Left ventricle myocardium inferior (tissue), 1 donor: ENCODE data around the gene NUP98. TPM values are rescaled to one million over a fixed set of nuclear protein-coding genes. Genes with fewer than 3 reads are reported as not detected.
A peak's percentile ranks its signal among the peaks of the same experiment; 100 is the strongest.
"Not testable (repeated sequence)": the region's sequence is repeated elsewhere in the genome, so short reads cannot be mapped to it uniquely, and the experiment has no call there.

ENCODE experiments used
- DNase-seq: peaks from one replicate; pipeline ENCODE4 v3.0.0-alpha.2; 2020
- H3K27ac ChIP-seq: fragments of 200-600 bp; replicated peaks from 2 replicates; pipeline ENCODE4 v1.8.0; 2021
- H3K27me3 ChIP-seq: fragments of 200-600 bp; 2 replicates; pipeline ENCODE4 v1.8.0; 2021; ENCODE audit warnings: low read depth
- H3K36me3 ChIP-seq: fragments of 200-600 bp; 2 replicates; pipeline ENCODE4 v1.8.0; 2021
- H3K4me1 ChIP-seq: fragments of 200-600 bp; 2 replicates; pipeline ENCODE4 v1.8.0; 2021
- H3K4me3 ChIP-seq: fragments of 200-600 bp; 2 replicates; pipeline ENCODE4 v1.8.0; 2021; ENCODE audit warnings: mild to moderate bottlenecking, moderate library complexity
- H3K9me3 ChIP-seq: fragments of 200-600 bp; replicated peaks from 2 replicates; pipeline ENCODE4 v1.8.0; 2021
- intact Hi-C: fragments of 100-400 bp; cut with micrococcal nuclease; formaldehyde crosslinking; loops from one replicate; pipeline ENCODE4 v1.11.0; 2022
- total RNA-seq: library from RNA; stranded (reverse); fragmentation: NEBNext Ultra II Directional; extraction: Animal tissue kit (Norgen Biotek cat#: 25700); gene quantifications from one replicate; pipeline ENCODE4 v1.2.1, GENCODE V29; 2021
- TF ChIP-seq, protein P1 (sequence below): fragments of 200-600 bp; IDR thresholded peaks from 2 replicates; pipeline ENCODE4 v1.8.0; 2021; ENCODE audit warnings: antibody characterized with exemption, mild to moderate bottlenecking, borderline replicate concordance
- donor health status: DM: no; HTN: yes; CAD: no; lungs with severe emphysema.

The NUP98 gene
- total RNA-seq, 1 donor from 2014 or later = 37.3 TPM

DNA sequence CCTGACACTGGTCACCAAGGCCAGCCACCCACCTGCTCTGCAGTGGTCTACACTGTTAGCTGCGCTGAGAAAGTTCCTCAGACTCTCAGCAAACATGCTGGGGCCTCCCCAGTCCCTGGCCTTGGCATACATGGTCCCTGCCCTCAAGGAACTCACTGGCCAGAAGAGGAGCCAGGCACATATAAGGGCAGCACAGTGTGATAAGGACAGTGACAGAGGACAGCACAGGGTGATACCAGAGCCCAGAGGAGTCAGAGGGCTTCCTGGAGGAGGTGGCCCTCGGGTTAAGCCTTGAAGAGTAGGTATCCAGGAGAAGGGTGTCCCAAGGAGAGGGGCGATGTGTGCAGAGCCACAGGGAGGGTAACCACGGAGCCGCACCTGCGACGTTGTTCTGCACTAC is 151.8 kb downstream of the NUP98 start:
- peaks cover 39% of the 10 kb centered on the region for H3K4me1 ChIP-seq
- H3K36me3 ChIP-seq = no peaks in the 10 kb centered on the region
- H3K27me3 ChIP-seq = peaks cover 9% of the 10 kb centered on the region
- TF ChIP-seq, protein P1, sequence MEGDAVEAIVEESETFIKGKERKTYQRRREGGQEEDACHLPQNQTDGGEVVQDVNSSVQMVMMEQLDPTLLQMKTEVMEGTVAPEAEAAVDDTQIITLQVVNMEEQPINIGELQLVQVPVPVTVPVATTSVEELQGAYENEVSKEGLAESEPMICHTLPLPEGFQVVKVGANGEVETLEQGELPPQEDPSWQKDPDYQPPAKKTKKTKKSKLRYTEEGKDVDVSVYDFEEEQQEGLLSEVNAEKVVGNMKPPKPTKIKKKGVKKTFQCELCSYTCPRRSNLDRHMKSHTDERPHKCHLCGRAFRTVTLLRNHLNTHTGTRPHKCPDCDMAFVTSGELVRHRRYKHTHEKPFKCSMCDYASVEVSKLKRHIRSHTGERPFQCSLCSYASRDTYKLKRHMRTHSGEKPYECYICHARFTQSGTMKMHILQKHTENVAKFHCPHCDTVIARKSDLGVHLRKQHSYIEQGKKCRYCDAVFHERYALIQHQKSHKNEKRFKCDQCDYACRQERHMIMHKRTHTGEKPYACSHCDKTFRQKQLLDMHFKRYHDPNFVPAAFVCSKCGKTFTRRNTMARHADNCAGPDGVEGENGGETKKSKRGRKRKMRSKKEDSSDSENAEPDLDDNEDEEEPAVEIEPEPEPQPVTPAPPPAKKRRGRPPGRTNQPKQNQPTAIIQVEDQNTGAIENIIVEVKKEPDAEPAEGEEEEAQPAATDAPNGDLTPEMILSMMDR = no peak
- DNase-seq = no peak
- H3K9me3 ChIP-seq = no peaks in the 10 kb centered on the region
- intact Hi-C loops = no loop called here
- peak overlapping the region; percentile 92 for H3K27ac ChIP-seq
- H3K4me3 ChIP-seq = peak overlapping the region; percentile 42

DNA sequence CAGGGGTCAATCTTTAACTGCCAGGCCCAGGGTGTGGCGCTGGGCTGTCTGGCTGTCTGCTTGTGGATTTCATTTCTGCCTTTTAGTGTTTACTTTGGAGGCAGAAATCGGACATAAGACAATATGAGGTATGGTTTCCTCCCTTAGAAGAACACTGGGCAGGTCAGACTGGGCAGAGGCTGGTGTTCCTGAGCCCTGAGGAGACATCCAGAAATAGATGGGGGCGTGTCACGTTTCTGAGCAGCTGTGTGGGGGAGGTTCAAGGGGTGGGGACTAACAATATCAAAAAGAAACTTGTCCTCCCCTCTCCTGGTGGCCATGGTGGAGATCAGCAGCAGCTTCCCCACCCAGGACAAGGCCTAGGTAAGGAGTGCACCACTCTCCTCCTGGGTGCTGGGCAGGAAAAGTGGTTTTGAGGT is 152.5 kb downstream of the NUP98 start, which contains the start of gene ART1:
ART1 (plus strand) TSS at position 312 of the 419 bp plus-strand sequence. CDS start 14,086 bp downstream, outside the sequence.
- TF ChIP-seq, protein P1 = peak; percentile 42
- Histone ChIP-seq H3K4me3 (peak within 1 kb of the TSS; percentile 42), H3K9me3 (no peaks in the 10 kb centered on the region), H3K4me1 (peaks cover 39% of the 10 kb centered on the region), H3K36me3 (no peaks in the 10 kb centered on the region), H3K27me3 (peaks cover 9% of the 10 kb centered on the region), H3K27ac (peak within 1 kb of the TSS; percentile 92)
- intact Hi-C loops = no loop called here
- DNase-seq = peak; percentile 56

- peak overlapping the region; percentile 81 for H3K4me3 ChIP-seq
- peak overlapping the region; percentile 92 for H3K27ac ChIP-seq
- H3K27me3 ChIP-seq, H3K9me3 ChIP-seq, H3K36me3 ChIP-seq, intact Hi-C loops, DNase-seq: not testable (repeated sequence)
- peaks cover 39% of the 10 kb centered on the region for H3K4me1 ChIP-seq
Measured at GRCh38 chr11:3643102-3643546, 154.2 kb downstream of the NUP98 start.

- Histone ChIP-seq H3K9me3 (no peaks in the 10 kb centered on the region), H3K27me3 (peaks cover 4% of the 10 kb centered on the region), H3K4me3 (peak overlapping the region; percentile 81), H3K27ac (peak overlapping the region; percentile 92), H3K36me3 (no peaks in the 10 kb centered on the region), H3K4me1 (peaks cover 39% of the 10 kb centered on the region)
- TF ChIP-seq, protein P1 = no peak
- intact Hi-C loops = no loop called here
- peak; percentile 87 for DNase-seq
Measured at GRCh38 chr11:3642071-3642951, 155.0 kb downstream of the NUP98 start.

- peaks cover 39% of the 10 kb centered on the region for H3K4me1 ChIP-seq
- H3K27ac ChIP-seq = peak within 1 kb of the TSS; percentile 92
- DNase-seq = no peak
- no peaks in the 10 kb centered on the region for H3K9me3 ChIP-seq
- H3K4me3 ChIP-seq = peak within 1 kb of the TSS; percentile 81
- no peaks in the 10 kb centered on the region for H3K36me3 ChIP-seq
- H3K27me3 ChIP-seq = peaks cover 4% of the 10 kb centered on the region
- intact Hi-C loops = no loop called here
- TF ChIP-seq, protein P1 = no peak
Measured at GRCh38 chr11:3641701-3642070, 155.7 kb downstream of the NUP98 start, which contains the start of gene ART5. Gene ART5 (minus strand): TSS chr11:3641992. CDS start chr11:3641862, 130 bp downstream.

DNA sequence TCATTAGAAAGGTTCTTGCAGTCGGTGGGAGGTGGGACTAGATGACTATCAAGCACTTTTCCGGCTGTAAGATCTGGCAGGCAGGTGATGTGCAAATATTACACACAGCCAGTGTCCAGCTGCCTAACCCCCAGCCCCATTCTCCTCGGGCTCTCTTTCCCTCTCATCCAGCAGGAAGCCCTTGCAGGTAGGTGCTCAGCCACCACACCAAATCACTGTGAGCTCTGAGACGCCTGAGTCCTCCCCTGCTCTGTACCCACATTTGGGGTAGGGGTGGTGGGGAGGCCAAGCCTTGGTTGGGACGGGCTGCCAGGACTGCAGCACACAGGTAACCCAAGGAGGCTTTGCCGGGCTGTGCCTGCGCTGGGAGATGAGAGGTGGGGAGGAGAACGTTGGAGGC is 156.2 kb downstream of the NUP98 start:
- peaks cover 4% of the 10 kb centered on the region for H3K27me3 ChIP-seq
- intact Hi-C loops = no loop called here
- H3K27ac ChIP-seq = peak overlapping the region; percentile 92
- peaks cover 39% of the 10 kb centered on the region for H3K4me1 ChIP-seq
- no peak overlapping the region for H3K4me3 ChIP-seq
- DNase-seq = no peak
- H3K9me3 ChIP-seq = no peaks in the 10 kb centered on the region
- no peaks in the 10 kb centered on the region for H3K36me3 ChIP-seq
- TF ChIP-seq, protein P1 = no peak
